Thyroid gland (tissue), 4 donors: ENCODE data around the gene GOLT1A.

Source experiments
- CTCF ChIP-seq, 6 experiments: fragments of 200-600 bp in 3 of 6; fragments of 450-650 bp in 3 of 6; sonication (generic) in 3 of 6; IDR thresholded peaks; one replicate each; pipeline ENCODE4 v1.5.1; 2016 to 2019; ENCODE audit warnings: antibody characterized with exemption in 6 of 6, mild to moderate bottlenecking in 2 of 6, inconsistent platforms in 1 of 6, moderate library complexity in 1 of 6
- POLR2A ChIP-seq, 2 donors: fragments of 450-650 bp; IDR thresholded peaks; one replicate each; pipeline ENCODE4 v1.6.1; 2017; ENCODE audit warnings: antibody characterized with exemption in 2 of 2, mild to moderate bottlenecking in 2 of 2, moderate library complexity in 1 of 2

- TF ChIP-seq CTCF (IDR thresholded peaks at IDR 0.05) (no peak), POLR2A (IDR thresholded peaks at IDR 0.05) (no peak)
These were observed 37.7 kb downstream of the GOLT1A start for GRCh38 chr1:204176049-204176448.
